ENCODE results near the gene SMCR8. TPM values are rescaled to one million over a fixed set of nuclear protein-coding genes. Genes with fewer than 3 reads are reported as not detected.

SMCR8 gene
- total and polyA plus RNA-seq, 2 of the 8 experiments (the other 6 are each of a cell fraction or from before 2014, with no cell fraction given): 6.9 to 18.5 TPM

DNA sequence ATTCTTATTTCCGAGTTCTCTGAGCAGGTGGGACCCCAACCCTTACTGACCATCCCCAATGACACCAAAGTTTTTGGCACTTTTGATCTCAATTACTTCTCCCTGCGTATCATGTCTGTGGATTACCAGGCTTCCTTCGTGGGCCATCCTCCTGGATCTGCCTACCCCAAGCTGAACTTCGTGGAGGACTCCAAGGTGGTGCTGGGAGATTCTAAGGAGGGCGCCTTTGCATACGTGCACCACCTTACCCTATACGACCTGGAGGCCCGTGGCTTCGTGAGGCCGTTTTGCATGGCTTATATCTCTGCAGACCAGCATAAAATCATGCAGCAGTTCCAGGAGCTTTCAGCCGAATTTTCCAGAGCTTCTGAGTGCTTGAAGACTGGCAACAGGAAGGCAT is 868 bp downstream of the SMCR8 start:
- WGBS, 2 experiments (ENCODE audit: extremely low coverage in 1 of 2, insufficient coverage in 1 of 2, insufficient read length in 1 of 2, insufficient replicate concordance in 2 of 2, low coverage in 1 of 2, low lambda C conversion rate in 2 of 2, missing lambda C conversion rate in 1 of 2): 72% methylated on average over 11 of the region's 11 CpGs; no CpG with 5 or more reads in 1 of the 2 experiments
- POLR2A ChIA-PET (ENCODE audit: partially characterized antibody): interaction anchor here (0.6 to 8.8 kb wide), 11 partner anchors 7 to 147 kb away, joined by 3 to 52 read pairs (median 4); no protein-coding TSS in a partner anchor

More for the DNA sequence above, 868 bp downstream of the SMCR8 start:
- Histone ChIP-seq H3K79me2 (ENCODE audit: control insufficient read depth in 1 of 2, insufficient read depth in 2 of 2, low read length in 2 of 2) (peaks cover 30 to 83% of the 10 kb centered on the region in 2 experiments), H3K27ac (ENCODE audit: low read depth, low read length) (no peak overlapping the region), H2BK120ac (replicated peaks; ENCODE audit: low read depth, low read length) (no peak overlapping the region), H4K20me1 (replicated peaks in 1 of 2; ENCODE audit: control insufficient read depth in 1 of 2, insufficient read depth in 2 of 2, low read length in 2 of 2) (peaks cover 17 to 30% of the 10 kb centered on the region in 2 experiments), H3K4me3 (ENCODE audit: extremely low read depth in 1 of 4, insufficient read depth in 2 of 4, low read depth in 3 of 4, low read length in 4 of 4) (peak overlapping the region; percentile 83 to 92 (median 86)), H3K9ac (replicated peaks in 1 of 4; ENCODE audit: extremely low read depth in 1 of 4, low read depth in 3 of 4, low read length in 3 of 4) (peak overlapping the region in 3 of 4 experiments; percentile 71 to 86 (median 81); a peak in 3 of 7 replicates), H4K5ac (ENCODE audit: insufficient read length, low read depth, low read length) (no peak overlapping the region), H3K79me1 (ENCODE audit: low read depth, low read length) (peaks cover 32% of the 10 kb centered on the region), H3K4ac (replicated peaks; ENCODE audit: insufficient read length, low read depth, low read length) (no peak overlapping the region), H4K8ac (ENCODE audit: extremely low read depth, insufficient read depth, low read length) (peak overlapping the region; percentile 87), H2BK5ac (ENCODE audit: low read depth, low read length) (no peak overlapping the region), H2AK5ac (ENCODE audit: low read depth, low read length) (no peak overlapping the region), H3K9me3 (ENCODE audit: insufficient read depth in 2 of 2, low read depth in 1 of 2, low read length in 1 of 2) (no peaks in the 10 kb centered on the region), H2BK12ac (ENCODE audit: low read depth, low read length) (no peak overlapping the region), H3K4me2 (ENCODE audit: insufficient read depth in 1 of 2, low read depth in 2 of 2, low read length in 2 of 2) (peak overlapping the region; percentile 96 to 100), H2BK15ac (ENCODE audit: low read length) (no peak overlapping the region), H3K23me2 (ENCODE audit: low read depth, low read length) (peaks cover 7% of the 10 kb centered on the region), H3K23ac (ENCODE audit: insufficient read length) (no peak overlapping the region), H2BK20ac (ENCODE audit: low read length) (no peak overlapping the region), H3K14ac (ENCODE audit: insufficient read length) (no peak overlapping the region), H3K27me3 (replicated peaks in 1 of 4; ENCODE audit: control insufficient read depth in 3 of 4, extremely low read depth in 1 of 4, insufficient read depth in 3 of 4, low read length in 3 of 4) (no peaks in the 10 kb centered on the region), H3K18ac (ENCODE audit: extremely low read depth, low read length) (no peak overlapping the region), H2AFZ (ENCODE audit: low read length) (no peak overlapping the region), H4K91ac (replicated peaks; ENCODE audit: insufficient read length, low read length) (no peak overlapping the region), H3K56ac (replicated peaks; ENCODE audit: insufficient read length, low read depth, low read length) (no peak overlapping the region), H3K36me3 (ENCODE audit: control insufficient read depth in 2 of 4, insufficient read depth in 4 of 4, low read length in 3 of 4) (peaks cover 0 to 21% (median 10%) of the 10 kb centered on the region in 4 experiments; a peak in 4 of 8 replicates), H3K4me1 (replicated peaks in 1 of 4; ENCODE audit: control insufficient read depth in 3 of 4, insufficient read depth in 4 of 4, low read length in 3 of 4) (peaks cover 0 to 12% (median 4%) of the 10 kb centered on the region in 4 experiments; a peak in 5 of 7 replicates)
- TF ChIP-seq CBX5 (IDR thresholded peaks at IDR 0.05; ENCODE audit: low read depth, low read length): no peak
- no peak for TF ChIP-seq MAX (IDR thresholded peaks at IDR 0.05)
- no peak for TF ChIP-seq CBX8 (IDR thresholded peaks at IDR 0.05; ENCODE audit: borderline replicate concordance, low read depth, low read length)
- TF ChIP-seq NANOG (IDR thresholded peaks at IDR 0.05; ENCODE audit: insufficient read depth, low read depth, low read length, poor library complexity, severe bottlenecking): no peak
- TF ChIP-seq JUND (IDR thresholded peaks at IDR 0.05; ENCODE audit: low read length): no peak
- TF ChIP-seq GABPA (IDR thresholded peaks at IDR 0.05; ENCODE audit: borderline replicate concordance, insufficient read depth, low read length): no peak
- TF ChIP-seq RFX5 (IDR thresholded peaks at IDR 0.05; ENCODE audit: borderline replicate concordance, low read depth, low read length): no peak
- TF ChIP-seq SAP30 (IDR thresholded peaks at IDR 0.05; ENCODE audit: insufficient read depth, insufficient replicate concordance, low read length): no peak
- TF ChIP-seq BRCA1 (IDR thresholded peaks at IDR 0.05; ENCODE audit: low read depth, low read length): no peak
- no peak for TF ChIP-seq POU5F1 (IDR thresholded peaks at IDR 0.05; ENCODE audit: low read depth, low read length)
- CTCF ChIA-PET (ENCODE audit: partially characterized antibody): interaction anchor here (1.0 kb wide), 1 partner anchor 21 kb away, joined by 3 read pairs; no protein-coding TSS in a partner anchor
- DNase-seq (ENCODE audit: low read depth in 1 of 2, low spot score in 2 of 2) (no peak), FAIRE-seq (no peak)
